HFFc6 (cell line): ENCODE results near the gene DLG5. TPM values are rescaled to one million over a fixed set of nuclear protein-coding genes. Genes with fewer than 3 reads are reported as not detected.

Source experiments
- DNase-seq: peaks from one replicate; pipeline ENCODE4 v3.0.0-alpha.2; 2018
- H3K27ac Mint-ChIP-seq: 2 replicates; pipeline ENCODE4 v1.8.0; 2020; ENCODE audit warnings: mild to moderate bottlenecking, mixed read lengths
- H3K27me3 Mint-ChIP-seq: 2 replicates; pipeline ENCODE4 v1.8.0; 2021; ENCODE audit warnings: mild to moderate bottlenecking, moderate library complexity, mixed read lengths; ENCODE audit not compliant: insufficient read depth
- H3K36me3 Mint-ChIP-seq: 2 replicates; pipeline ENCODE4 v1.8.0; 2021; ENCODE audit warnings: low read depth, mixed read lengths
- H3K4me1 Mint-ChIP-seq: 2 replicates; pipeline ENCODE4 v1.8.0; 2020; ENCODE audit warnings: low read depth, mixed read lengths
- H3K4me3 Mint-ChIP-seq: 2 replicates; pipeline ENCODE4 v1.8.0; 2020; ENCODE audit warnings: mild to moderate bottlenecking, moderate library complexity, mixed read lengths
- H3K9me3 Mint-ChIP-seq: 2 replicates; pipeline ENCODE4 v1.8.0; 2020; ENCODE audit warnings: mild to moderate bottlenecking, mixed read lengths
- total RNA-seq, 6 experiments: library from RNA; stranded (reverse); fragmentation: NEBNext Ultra II Directional; extraction: Animal tissue kit (Norgen Biotek cat#: 25700); gene quantifications; 2 replicates in 1 of 6; 3 replicates in 5 of 6; pipeline ENCODE4 v1.2.3, GENCODE V29; 2021
- TF ChIP-seq, protein P1 (sequence below): fragments of 200-600 bp; sonication (generic); IDR thresholded peaks from 2 replicates; pipeline ENCODE4 v1.5.0; 2021; ENCODE audit warnings: antibody characterized with exemption, mild to moderate bottlenecking

Gene DLG5
- total RNA-seq, 6 experiments from 2014 or later, result 48.2 to 52.9 (median 49.7) TPM

DNA sequence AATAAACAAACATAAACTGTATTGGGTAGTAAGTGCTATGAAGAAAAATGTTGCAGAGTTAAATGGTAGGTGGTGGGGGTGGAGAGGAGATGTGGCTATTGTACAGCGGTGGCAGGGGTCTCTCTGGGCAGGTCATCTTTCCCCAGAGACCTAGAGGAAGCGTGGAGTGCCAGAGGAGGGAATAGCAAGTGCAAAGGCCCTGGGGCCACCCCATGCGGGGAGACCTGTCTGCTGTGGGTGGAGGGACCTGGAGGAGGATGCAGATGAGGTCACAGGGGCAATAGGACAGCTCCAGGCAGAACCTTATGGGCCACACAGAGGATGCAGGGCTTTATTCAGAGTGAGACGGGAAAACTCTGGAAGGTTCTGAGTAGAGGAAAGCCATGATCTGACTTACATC, 47.5 kb downstream of the DLG5 start:
- Mint-ChIP-seq H3K9me3 (no peaks in the 10 kb centered on the region), H3K4me3 (no peak overlapping the region), H3K4me1 (peaks cover 58% of the 10 kb centered on the region), H3K27me3 (no peaks in the 10 kb centered on the region), H3K36me3 (peaks cover 6% of the 10 kb centered on the region), H3K27ac (no peak overlapping the region)
- no peak for DNase-seq
- TF ChIP-seq, protein P1, sequence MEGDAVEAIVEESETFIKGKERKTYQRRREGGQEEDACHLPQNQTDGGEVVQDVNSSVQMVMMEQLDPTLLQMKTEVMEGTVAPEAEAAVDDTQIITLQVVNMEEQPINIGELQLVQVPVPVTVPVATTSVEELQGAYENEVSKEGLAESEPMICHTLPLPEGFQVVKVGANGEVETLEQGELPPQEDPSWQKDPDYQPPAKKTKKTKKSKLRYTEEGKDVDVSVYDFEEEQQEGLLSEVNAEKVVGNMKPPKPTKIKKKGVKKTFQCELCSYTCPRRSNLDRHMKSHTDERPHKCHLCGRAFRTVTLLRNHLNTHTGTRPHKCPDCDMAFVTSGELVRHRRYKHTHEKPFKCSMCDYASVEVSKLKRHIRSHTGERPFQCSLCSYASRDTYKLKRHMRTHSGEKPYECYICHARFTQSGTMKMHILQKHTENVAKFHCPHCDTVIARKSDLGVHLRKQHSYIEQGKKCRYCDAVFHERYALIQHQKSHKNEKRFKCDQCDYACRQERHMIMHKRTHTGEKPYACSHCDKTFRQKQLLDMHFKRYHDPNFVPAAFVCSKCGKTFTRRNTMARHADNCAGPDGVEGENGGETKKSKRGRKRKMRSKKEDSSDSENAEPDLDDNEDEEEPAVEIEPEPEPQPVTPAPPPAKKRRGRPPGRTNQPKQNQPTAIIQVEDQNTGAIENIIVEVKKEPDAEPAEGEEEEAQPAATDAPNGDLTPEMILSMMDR, result no peak

DNA sequence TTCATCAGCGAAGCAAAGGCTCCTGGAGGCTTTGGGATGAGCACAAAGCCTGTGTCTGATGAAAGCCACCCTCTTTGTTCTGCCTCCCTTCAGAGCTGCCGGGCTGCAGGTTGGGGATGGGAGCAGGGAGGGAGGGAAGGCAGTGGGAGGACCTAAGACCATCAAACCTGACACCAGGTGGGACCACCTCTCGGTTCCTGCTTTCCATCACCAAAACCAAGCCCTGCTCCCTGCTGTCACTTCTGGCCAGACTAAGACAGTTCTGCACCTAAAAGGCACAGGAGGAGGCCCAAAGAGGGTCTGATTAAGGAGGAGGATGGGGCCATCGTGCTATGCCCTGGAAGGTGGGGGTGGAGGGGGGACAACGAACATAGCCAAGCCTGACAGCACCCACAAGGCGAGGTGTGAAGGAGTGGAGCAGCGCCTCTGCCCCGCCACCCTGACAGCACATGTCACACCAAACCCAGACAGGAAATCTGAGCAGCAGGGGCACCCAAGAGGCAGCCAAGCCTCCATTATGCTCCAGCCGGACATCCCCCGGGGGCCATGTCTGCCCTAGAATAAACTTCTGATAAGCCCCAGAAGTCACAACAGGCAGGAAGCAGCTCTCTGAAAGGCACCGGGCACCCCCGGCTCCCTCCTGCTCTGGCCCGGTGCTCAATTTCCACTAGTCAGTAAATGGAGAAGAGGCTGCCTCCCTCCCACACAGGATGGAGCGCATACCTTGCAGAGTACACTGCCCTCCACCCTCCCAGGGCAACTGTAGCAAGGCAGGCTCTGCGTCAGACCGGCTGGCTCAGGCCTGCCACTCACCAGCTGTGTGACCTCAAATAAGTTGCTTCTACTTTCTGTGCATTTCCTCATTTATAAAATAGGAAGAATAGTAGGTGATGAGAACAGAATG, 48.9 kb downstream of the DLG5 start:
- H3K36me3 Mint-ChIP-seq, result peaks cover 6% of the 10 kb centered on the region
- H3K27me3 Mint-ChIP-seq, result no peaks in the 10 kb centered on the region
- TF ChIP-seq, protein P1, result no peak
- no peak overlapping the region for H3K4me3 Mint-ChIP-seq
- no peaks in the 10 kb centered on the region for H3K9me3 Mint-ChIP-seq
- H3K27ac Mint-ChIP-seq, result peak overlapping the region; percentile 68
- peaks cover 69% of the 10 kb centered on the region for H3K4me1 Mint-ChIP-seq
- peak; percentile 23 for DNase-seq

DNA sequence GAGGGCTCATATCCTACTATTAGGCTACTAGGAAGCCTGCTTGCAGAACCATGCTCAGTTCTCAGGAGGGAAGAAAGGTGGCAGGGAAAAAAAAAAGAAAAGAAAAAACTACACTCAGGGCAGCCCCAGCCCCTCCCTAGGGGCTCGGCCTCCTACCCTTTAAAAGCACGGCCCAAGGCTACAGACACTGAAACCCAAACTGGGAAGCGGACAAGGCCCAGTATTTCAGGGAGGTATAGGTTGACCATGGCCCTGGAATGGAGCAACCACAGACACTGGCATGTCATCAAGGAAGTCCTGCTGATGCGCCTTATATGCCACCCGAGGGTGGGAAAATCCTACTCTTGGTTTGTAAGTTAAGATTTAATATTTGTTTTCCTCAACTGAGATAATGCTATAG, 50.8 kb downstream of the DLG5 start:
- no peaks in the 10 kb centered on the region; the same call in 1 of the 2 replicates for H3K36me3 Mint-ChIP-seq
- peaks cover 4% of the 10 kb centered on the region for H3K27me3 Mint-ChIP-seq
- peaks cover 75% of the 10 kb centered on the region for H3K4me1 Mint-ChIP-seq
- H3K27ac Mint-ChIP-seq, result no peak overlapping the region
- no peaks in the 10 kb centered on the region for H3K9me3 Mint-ChIP-seq
- H3K4me3 Mint-ChIP-seq, result no peak overlapping the region
- DNase-seq, result no peak
- TF ChIP-seq, protein P1, result no peak

DNA sequence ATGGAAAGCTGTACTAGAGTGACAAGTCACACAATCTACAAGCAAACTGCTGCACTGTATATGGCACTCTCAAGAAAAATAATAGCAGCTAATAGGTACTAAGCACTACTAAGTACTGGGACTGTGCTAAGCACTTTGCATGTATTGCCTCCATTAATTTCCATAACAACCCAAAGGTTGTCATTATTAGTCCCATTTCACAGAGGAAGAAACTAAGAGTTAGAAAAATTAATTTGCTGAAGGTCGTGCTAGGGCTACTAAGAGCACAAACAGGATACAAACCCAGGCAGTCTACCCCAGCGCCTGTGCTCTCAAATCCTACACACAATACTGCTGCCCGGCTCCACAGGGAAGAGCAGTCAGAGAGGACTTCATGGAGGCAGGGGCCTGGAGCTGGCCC, 51.7 kb downstream of the DLG5 start:
- H3K4me3 Mint-ChIP-seq, result no peak overlapping the region
- peaks cover 6% of the 10 kb centered on the region for H3K27me3 Mint-ChIP-seq
- no peaks in the 10 kb centered on the region for H3K9me3 Mint-ChIP-seq
- no peaks in the 10 kb centered on the region; the same call in 1 of the 2 replicates for H3K36me3 Mint-ChIP-seq
- no peak for DNase-seq
- H3K4me1 Mint-ChIP-seq, result peaks cover 81% of the 10 kb centered on the region
- H3K27ac Mint-ChIP-seq, result no peak overlapping the region
- TF ChIP-seq, protein P1, result no peak

DNA sequence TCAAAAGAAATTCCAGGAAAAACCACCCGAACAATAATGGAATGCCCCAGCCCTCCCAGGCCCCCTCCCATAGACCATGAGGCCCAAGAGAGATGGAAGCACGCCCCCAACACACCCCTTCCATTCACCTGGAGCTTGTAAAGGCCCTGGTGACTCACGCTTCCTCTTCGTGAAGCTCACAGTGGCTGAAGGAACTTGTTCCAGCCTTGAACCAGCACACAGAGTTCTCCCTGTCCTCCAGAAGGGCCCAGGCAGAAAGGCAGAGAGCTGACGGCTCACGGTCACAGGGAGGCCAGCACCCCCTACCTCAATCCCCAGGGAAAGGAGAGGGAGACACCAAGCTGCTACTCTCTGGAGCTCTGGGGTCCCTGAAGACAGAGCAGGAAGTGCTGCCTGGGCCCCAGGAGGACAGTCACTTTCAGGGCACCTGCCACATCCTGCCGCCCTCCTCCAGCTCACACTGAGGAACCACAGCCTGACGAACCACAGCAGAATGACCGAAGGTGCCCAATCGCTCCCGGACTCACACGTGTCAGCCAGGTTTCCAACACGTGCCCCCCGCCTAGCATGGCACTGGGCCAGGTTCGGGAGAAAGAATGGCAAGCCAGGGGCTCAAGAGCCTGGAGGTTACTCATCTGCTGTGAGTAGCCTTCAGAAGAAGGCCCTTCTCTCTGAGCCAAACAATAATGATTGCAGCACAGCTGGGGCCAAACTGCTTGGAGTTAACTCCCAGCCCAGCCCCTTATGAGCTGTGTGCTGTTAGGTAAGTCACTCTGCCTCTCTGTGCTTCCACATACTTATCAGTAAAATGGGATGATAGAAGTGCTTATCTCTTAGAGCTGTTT, 52.8 kb downstream of the DLG5 start:
- TF ChIP-seq, protein P1, result no peak
- Mint-ChIP-seq H3K9me3 (no peaks in the 10 kb centered on the region), H3K27me3 (peaks cover 6% of the 10 kb centered on the region), H3K4me3 (peak overlapping the region; percentile 32; the same call in 1 of the 2 replicates), H3K27ac (peak overlapping the region; percentile 84), H3K4me1 (peaks cover 81% of the 10 kb centered on the region), H3K36me3 (no peaks in the 10 kb centered on the region)
- DNase-seq, result peak; percentile 65
